ENCODE data around the gene TAF13. TPM values are rescaled to one million over a fixed set of nuclear protein-coding genes. Genes with fewer than 3 reads are reported as not detected.
A peak's percentile ranks its signal among the peaks of the same experiment; 100 is the strongest.
"Not testable (repeated sequence)": the region's sequence is repeated elsewhere in the genome, so short reads cannot be mapped to it uniquely, and the experiment has no call there.

TAF13 gene
- total and polyA plus RNA-seq, 4 experiments from 2014 or later, result 0.68 to 14.6 (median 6.9) TPM

DNA sequence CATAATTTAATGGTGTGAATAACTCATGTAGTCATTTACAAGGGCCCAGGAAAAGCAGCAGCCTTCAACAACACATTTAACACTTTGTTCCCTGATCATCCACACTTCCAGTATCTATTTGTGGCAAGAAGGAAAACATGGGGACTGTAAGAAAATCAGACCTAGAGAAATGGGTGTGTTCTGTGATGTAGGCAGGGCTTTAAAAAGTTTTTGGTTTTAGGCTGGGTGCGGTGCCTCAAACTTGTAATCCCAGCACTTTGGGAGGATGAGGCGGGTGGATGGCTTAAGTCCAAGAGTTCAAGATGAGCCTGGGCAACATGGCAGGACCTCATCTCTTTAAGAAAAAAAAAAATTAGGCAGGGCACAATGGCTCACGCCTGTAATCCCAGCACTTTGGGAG is 19.7 kb downstream of the TAF13 start:
- H3K4me3 ChIP-seq (ENCODE audit: low read length in 2 of 2), result no peak overlapping the region
- no peaks in the 10 kb centered on the region for H3K4me1 ChIP-seq (ENCODE audit: insufficient read depth, low read length)
- H3K36me3 Mint-ChIP-seq, result no peaks in the 10 kb centered on the region
- intact Hi-C loops (cut with micrococcal nuclease), result no loop called here
- no peaks in the 10 kb centered on the region for H3K4me1 Mint-ChIP-seq
- no peak overlapping the region for H3K27ac Mint-ChIP-seq
- no peaks in the 10 kb centered on the region for H3K9me3 ChIP-seq (ENCODE audit: control insufficient read depth in 1 of 2, low read length in 2 of 2)
- ChIA-PET CTCF (ENCODE audit: partially characterized antibody) (no interaction called here), POLR2A (ENCODE audit: partially characterized antibody) (no interaction called here)
- H3K4me3 Mint-ChIP-seq, result no peak overlapping the region
- no peaks in the 10 kb centered on the region for H3K9me3 Mint-ChIP-seq
- no peak overlapping the region for H3K27ac ChIP-seq (ENCODE audit: low read depth, low read length)
- H3K27me3 Mint-ChIP-seq, result no peaks in the 10 kb centered on the region
- DNase-seq, result no peak
- no peaks in the 10 kb centered on the region for H3K27me3 ChIP-seq (ENCODE audit: insufficient read depth, low read length)
- no peaks in the 10 kb centered on the region for H3K36me3 ChIP-seq (ENCODE audit: insufficient read depth, low read length)

- not testable (repeated sequence) for H3K4me3 Mint-ChIP-seq
These were observed 23.7 kb downstream of the TAF13 start for GRCh38 chr1:109052145-109052544.

GRCh38 chr1:109050228-109050995 is 25.4 kb downstream of the TAF13 start:
- ChIA-PET CTCF (ENCODE audit: partially characterized antibody) (no interaction called here), POLR2A (ENCODE audit: partially characterized antibody) (no interaction called here)
- H3K9me3 Mint-ChIP-seq, result no peaks in the 10 kb centered on the region
- H3K27me3 Mint-ChIP-seq, result peaks cover 0 to 1% of the 10 kb centered on the region in 2 donors
- H3K36me3 ChIP-seq (ENCODE audit: insufficient read depth, low read length), result no peaks in the 10 kb centered on the region
- H3K4me3 ChIP-seq (ENCODE audit: low read length in 2 of 2), result no peak overlapping the region
- no peak overlapping the region for H3K27ac ChIP-seq (ENCODE audit: low read depth, low read length)
- H3K4me1 Mint-ChIP-seq, result no peaks in the 10 kb centered on the region
- no peaks in the 10 kb centered on the region for H3K36me3 Mint-ChIP-seq
- DNase-seq, result no peak
- intact Hi-C loops (cut with micrococcal nuclease), result no loop called here
- H3K4me1 ChIP-seq (ENCODE audit: insufficient read depth, low read length), result no peaks in the 10 kb centered on the region
- H3K4me3 Mint-ChIP-seq, result no peak overlapping the region
- H3K9me3 ChIP-seq (ENCODE audit: control insufficient read depth in 1 of 2, low read length in 2 of 2), result no peaks in the 10 kb centered on the region
- H3K27me3 ChIP-seq (ENCODE audit: insufficient read depth, low read length), result no peaks in the 10 kb centered on the region
- H3K27ac Mint-ChIP-seq, result no peak overlapping the region

More at GRCh38 chr1:109052145-109052544, 23.7 kb downstream of the TAF13 start:
- H3K9me3 ChIP-seq (ENCODE audit: control insufficient read depth in 1 of 2, low read length in 2 of 2); H3K27ac Mint-ChIP-seq; H3K27me3 Mint-ChIP-seq; H3K27me3 ChIP-seq (ENCODE audit: insufficient read depth, low read length); H3K4me1 Mint-ChIP-seq; POLR2A ChIA-PET (ENCODE audit: partially characterized antibody); intact Hi-C loops (cut with micrococcal nuclease); H3K9me3 Mint-ChIP-seq; DNase-seq; H3K4me1 ChIP-seq (ENCODE audit: insufficient read depth, low read length); H3K36me3 Mint-ChIP-seq; H3K27ac ChIP-seq (ENCODE audit: low read depth, low read length); CTCF ChIA-PET (ENCODE audit: partially characterized antibody); H3K36me3 ChIP-seq (ENCODE audit: insufficient read depth, low read length); H3K4me3 ChIP-seq (ENCODE audit: low read length in 2 of 2): not testable (repeated sequence)

GRCh38 chr1:109048335-109048734 is 27.5 kb downstream of the TAF13 start:
- ChIA-PET CTCF (ENCODE audit: partially characterized antibody) (no interaction called here), POLR2A (ENCODE audit: partially characterized antibody) (no interaction called here)
- Mint-ChIP-seq H3K36me3 (no peaks in the 10 kb centered on the region), H3K27ac (no peak overlapping the region), H3K9me3 (no peaks in the 10 kb centered on the region), H3K4me1 (no peaks in the 10 kb centered on the region), H3K27me3 (peaks cover 0 to 1% of the 10 kb centered on the region in 2 donors), H3K4me3 (no peak overlapping the region)
- Histone ChIP-seq H3K27ac (ENCODE audit: low read depth, low read length) (no peak overlapping the region), H3K9me3 (ENCODE audit: control insufficient read depth in 1 of 2, low read length in 2 of 2) (no peaks in the 10 kb centered on the region), H3K27me3 (ENCODE audit: insufficient read depth, low read length) (no peaks in the 10 kb centered on the region), H3K4me1 (ENCODE audit: insufficient read depth, low read length) (no peaks in the 10 kb centered on the region), H3K4me3 (ENCODE audit: low read length in 2 of 2) (no peak overlapping the region), H3K36me3 (ENCODE audit: insufficient read depth, low read length) (no peaks in the 10 kb centered on the region)
- DNase-seq, result no peak
- intact Hi-C loops (cut with micrococcal nuclease), result no loop called here

DNA sequence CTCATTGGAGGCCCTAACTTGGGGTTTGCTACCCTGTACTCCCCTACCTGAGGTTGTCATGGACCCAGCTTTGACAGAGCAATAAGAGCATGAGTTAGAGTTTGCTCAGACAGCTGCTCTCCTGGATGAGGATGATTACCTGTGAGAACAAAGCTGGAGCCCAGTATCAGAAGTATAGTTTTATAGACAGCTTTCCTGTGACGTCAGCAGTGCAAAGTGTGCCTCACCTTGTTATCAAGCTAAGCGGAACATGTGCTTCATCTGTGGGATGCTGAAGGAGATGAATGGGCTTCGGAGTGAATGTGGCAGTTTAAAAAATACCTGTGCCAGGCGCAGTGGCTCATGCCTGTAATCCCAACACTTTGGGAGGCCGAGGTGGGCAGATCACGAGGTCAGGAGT is 28.5 kb downstream of the TAF13 start:
- Mint-ChIP-seq H3K27me3 (peaks cover 0 to 1% of the 10 kb centered on the region in 2 donors), H3K9me3 (no peaks in the 10 kb centered on the region), H3K36me3 (no peaks in the 10 kb centered on the region), H3K4me1 (peaks cover 1 to 4% (median 3%) of the 10 kb centered on the region in 4 donors), H3K27ac (peak overlapping the region in 1 of 7 donors; percentile 65), H3K4me3 (no peak overlapping the region)
- no peaks in the 10 kb centered on the region for H3K27me3 ChIP-seq (ENCODE audit: insufficient read depth, low read length)
- no peaks in the 10 kb centered on the region for H3K9me3 ChIP-seq (ENCODE audit: control insufficient read depth in 1 of 2, low read length in 2 of 2)
- ChIA-PET CTCF (ENCODE audit: partially characterized antibody) (no interaction called here), POLR2A (ENCODE audit: partially characterized antibody) (no interaction called here)
- intact Hi-C loops (cut with micrococcal nuclease), result no loop called here
- no peak overlapping the region for H3K4me3 ChIP-seq (ENCODE audit: low read length in 2 of 2)
- H3K27ac ChIP-seq (ENCODE audit: low read depth, low read length), result no peak overlapping the region
- peaks cover 4% of the 10 kb centered on the region for H3K4me1 ChIP-seq (ENCODE audit: insufficient read depth, low read length)
- H3K36me3 ChIP-seq (ENCODE audit: insufficient read depth, low read length), result no peaks in the 10 kb centered on the region
- DNase-seq, result no peak

- peaks cover 0 to 2% of the 10 kb centered on the region in 2 donors for H3K36me3 Mint-ChIP-seq
- Histone ChIP-seq H3K9me3 (ENCODE audit: control insufficient read depth in 1 of 2, low read length in 2 of 2) (no peaks in the 10 kb centered on the region), H3K27me3 (ENCODE audit: insufficient read depth, low read length) (no peaks in the 10 kb centered on the region), H3K4me3 (ENCODE audit: low read length in 2 of 2) (no peak overlapping the region), H3K4me1 (ENCODE audit: insufficient read depth, low read length) (peaks cover 5% of the 10 kb centered on the region), H3K27ac (ENCODE audit: low read depth, low read length) (no peak overlapping the region), H3K36me3 (ENCODE audit: insufficient read depth, low read length) (no peaks in the 10 kb centered on the region)
- POLR2A ChIA-PET (ENCODE audit: partially characterized antibody), result no interaction called here
- peaks cover 1 to 5% (median 3%) of the 10 kb centered on the region in 4 donors for H3K4me1 Mint-ChIP-seq
- no peak for DNase-seq
- H3K27me3 Mint-ChIP-seq, result peaks cover 0 to 1% of the 10 kb centered on the region in 2 donors
- H3K27ac Mint-ChIP-seq, result no peak overlapping the region
- intact Hi-C loops (cut with micrococcal nuclease), result no loop called here
- H3K4me3 Mint-ChIP-seq, result no peak overlapping the region
- H3K9me3 Mint-ChIP-seq, result no peaks in the 10 kb centered on the region
- CTCF ChIA-PET (ENCODE audit: partially characterized antibody), result no interaction called here
These were observed 29.1 kb downstream of the TAF13 start for GRCh38 chr1:109046671-109047070.

- ChIA-PET CTCF (ENCODE audit: partially characterized antibody) (interaction anchor here (1.3 kb wide), 2 partner anchors 54 to 67 kb away, joined by 3 to 4 read pairs; no protein-coding TSS in a partner anchor), POLR2A (ENCODE audit: partially characterized antibody) (no interaction called here)
- H3K4me3 Mint-ChIP-seq, result no peak overlapping the region
- Histone ChIP-seq H3K9me3 (ENCODE audit: control insufficient read depth in 1 of 2, low read length in 2 of 2) (no peaks in the 10 kb centered on the region), H3K4me1 (ENCODE audit: insufficient read depth, low read length) (peaks cover 8% of the 10 kb centered on the region), H3K4me3 (ENCODE audit: low read length in 2 of 2) (no peak overlapping the region), H3K36me3 (ENCODE audit: insufficient read depth, low read length) (no peaks in the 10 kb centered on the region), H3K27me3 (ENCODE audit: insufficient read depth, low read length) (no peaks in the 10 kb centered on the region), H3K27ac (ENCODE audit: low read depth, low read length) (no peak overlapping the region)
- intact Hi-C loops (cut with micrococcal nuclease), result no loop called here
- H3K4me1 Mint-ChIP-seq, result peaks cover 4 to 11% (median 8%) of the 10 kb centered on the region in 4 donors
- H3K27ac Mint-ChIP-seq, result peak overlapping the region in 1 of 7 donors; percentile 44
- peaks cover 0 to 2% of the 10 kb centered on the region in 2 donors for H3K36me3 Mint-ChIP-seq
- no peak for DNase-seq
- peaks cover 0 to 1% of the 10 kb centered on the region in 2 donors for H3K27me3 Mint-ChIP-seq
- H3K9me3 Mint-ChIP-seq, result no peaks in the 10 kb centered on the region
These were observed 30.2 kb downstream of the TAF13 start for GRCh38 chr1:109045595-109045994.
